OCI-M1 (cell line): ENCODE measurements around the gene LRRTM3.

Experiments
- DNase-seq: peaks from one replicate; lab custom pipeline; 2025; lab: John Stamatoyannopoulos, UW

The LRRTM3 gene

GRCh38 chr10:67127441-67127840, 201.6 kb downstream of the LRRTM3 start:
- no peak for DNase-seq

GRCh38 chr10:67140641-67141040, 214.8 kb downstream of the LRRTM3 start:
- no peak for DNase-seq

DNA sequence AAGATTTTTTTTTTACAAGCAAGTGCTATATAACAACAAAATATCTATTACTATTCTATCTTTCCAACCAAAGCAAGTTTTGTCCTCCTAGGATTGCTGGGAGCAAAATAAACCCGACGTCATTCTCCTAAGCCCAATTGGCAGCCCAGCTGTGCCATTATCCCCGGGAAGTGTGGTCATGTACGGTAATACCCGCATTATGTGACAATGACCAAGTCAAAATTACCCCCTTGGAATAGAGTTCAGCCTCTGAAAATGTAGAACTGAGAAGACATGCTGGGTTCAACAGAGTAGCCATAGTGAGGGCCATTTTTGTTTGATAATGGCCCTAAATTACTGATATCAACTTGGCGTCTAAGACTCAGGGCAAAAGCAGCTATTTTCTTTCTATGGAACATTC, 215.5 kb downstream of the LRRTM3 start:
- DNase-seq: no peak

- DNase-seq: no peak
These were observed 218.7 kb downstream of the LRRTM3 start for GRCh38 chr10:67144530-67144929.
